ENCODE results near the gene LCP1. TPM values are rescaled to one million over a fixed set of nuclear protein-coding genes. Genes with fewer than 3 reads are reported as not detected.
A peak's percentile ranks its signal among the peaks of the same experiment; 100 is the strongest.
"Not testable (repeated sequence)": the region's sequence is repeated elsewhere in the genome, so short reads cannot be mapped to it uniquely, and the experiment has no call there.

The LCP1 gene
- total and polyA plus RNA-seq, 4 donors: 42.9 to 539 (median 158) TPM

GRCh38 chr13:46165485-46166223 is 16.3 kb downstream of the LCP1 start:
- 32 to 38% methylated on average over 5 of the region's 5 CpGs for WGBS, 2 donors
- TF ChIP-seq CTCF (IDR thresholded peaks at IDR 0.05; ENCODE audit: control extremely low read depth, extremely low read depth): no peak
- Histone ChIP-seq H3K4me3 (no peak overlapping the region), H3K9me3 (ENCODE audit: control insufficient read depth in 4 of 4, insufficient read depth in 3 of 4, low read length in 3 of 4) (no peaks in the 10 kb centered on the region), H3K9ac (ENCODE audit: insufficient read depth in 1 of 2, low read length in 2 of 2) (no peak overlapping the region), H3K4me1 (ENCODE audit: control insufficient read depth in 5 of 5, insufficient read depth in 5 of 5, low read length in 5 of 5) (peaks cover 0 to 5% (median 2%) of the 10 kb centered on the region in 5 donors), H3K36me3 (ENCODE audit: control insufficient read depth in 4 of 4, insufficient read depth in 4 of 4, low read length in 4 of 4) (no peaks in the 10 kb centered on the region), H3K27me3 (ENCODE audit: control insufficient read depth in 3 of 3, insufficient read depth in 3 of 3, low read length in 2 of 3) (peaks cover 0 to 3% (median 2%) of the 10 kb centered on the region in 3 donors), H3K27ac (ENCODE audit: low read depth in 1 of 2, low read length in 1 of 2) (no peak overlapping the region)
- no peak for ATAC-seq (ENCODE audit: insufficient read depth, low FRiP score)
- DNase-seq: no peak

GRCh38 chr13:46164661-46165060 is 17.3 kb downstream of the LCP1 start:
- ATAC-seq (ENCODE audit: insufficient read depth, low FRiP score): no peak
- Histone ChIP-seq H3K36me3 (ENCODE audit: control insufficient read depth in 4 of 4, insufficient read depth in 4 of 4, low read length in 4 of 4) (no peaks in the 10 kb centered on the region), H3K9me3 (ENCODE audit: control insufficient read depth in 4 of 4, insufficient read depth in 3 of 4, low read length in 3 of 4) (peaks cover 0 to 2% (median 0%) of the 10 kb centered on the region in 4 donors), H3K9ac (ENCODE audit: insufficient read depth in 1 of 2, low read length in 2 of 2) (no peak overlapping the region), H3K4me3 (no peak overlapping the region), H3K27ac (ENCODE audit: low read depth in 1 of 2, low read length in 1 of 2) (no peak overlapping the region), H3K4me1 (ENCODE audit: control insufficient read depth in 5 of 5, insufficient read depth in 5 of 5, low read length in 5 of 5) (peaks cover 0 to 2% (median 0%) of the 10 kb centered on the region in 5 donors), H3K27me3 (ENCODE audit: control insufficient read depth in 3 of 3, insufficient read depth in 3 of 3, low read length in 2 of 3) (peaks cover 0 to 3% (median 2%) of the 10 kb centered on the region in 3 donors)
- DNase-seq: no peak
- TF ChIP-seq CTCF (IDR thresholded peaks at IDR 0.05; ENCODE audit: control extremely low read depth, extremely low read depth): no peak

GRCh38 chr13:46162741-46163140 is 19.2 kb downstream of the LCP1 start:
- WGBS, 2 donors: 95 to 96% methylated on average over 28 to 36 of the region's 36 CpGs
- not testable (repeated sequence) for ATAC-seq (ENCODE audit: insufficient read depth, low FRiP score); DNase-seq; H3K27ac ChIP-seq (ENCODE audit: low read depth in 1 of 2, low read length in 1 of 2); H3K9ac ChIP-seq (ENCODE audit: insufficient read depth in 1 of 2, low read length in 2 of 2); H3K4me1 ChIP-seq (ENCODE audit: control insufficient read depth in 5 of 5, insufficient read depth in 5 of 5, low read length in 5 of 5); H3K27me3 ChIP-seq (ENCODE audit: control insufficient read depth in 3 of 3, insufficient read depth in 3 of 3, low read length in 2 of 3); H3K36me3 ChIP-seq (ENCODE audit: control insufficient read depth in 4 of 4, insufficient read depth in 4 of 4, low read length in 4 of 4); H3K9me3 ChIP-seq (ENCODE audit: control insufficient read depth in 4 of 4, insufficient read depth in 3 of 4, low read length in 3 of 4); H3K4me3 ChIP-seq

- DNase-seq (peak in 2 of 3 donors; percentile 77 to 80), ATAC-seq (ENCODE audit: insufficient read depth, low FRiP score) (peak; percentile 75)
- WGBS, 2 donors: 10 to 17% methylated on average over 4 of the region's 4 CpGs
- Histone ChIP-seq H3K27me3 (ENCODE audit: control insufficient read depth in 3 of 3, insufficient read depth in 3 of 3, low read length in 2 of 3) (peaks cover 0 to 2% (median 1%) of the 10 kb centered on the region in 3 donors), H3K9me3 (ENCODE audit: control insufficient read depth in 4 of 4, insufficient read depth in 3 of 4, low read length in 3 of 4) (peaks cover 0 to 2% (median under 1%) of the 10 kb centered on the region in 4 donors), H3K9ac (ENCODE audit: insufficient read depth in 1 of 2, low read length in 2 of 2) (no peak overlapping the region), H3K4me3 (no peak overlapping the region), H3K27ac (ENCODE audit: low read depth in 1 of 2, low read length in 1 of 2) (no peak overlapping the region), H3K4me1 (ENCODE audit: control insufficient read depth in 5 of 5, insufficient read depth in 5 of 5, low read length in 5 of 5) (no peaks in the 10 kb centered on the region), H3K36me3 (ENCODE audit: control insufficient read depth in 4 of 4, insufficient read depth in 4 of 4, low read length in 4 of 4) (no peaks in the 10 kb centered on the region)
- peak; percentile 61 for TF ChIP-seq CTCF (IDR thresholded peaks at IDR 0.05; ENCODE audit: control extremely low read depth, extremely low read depth)
These were observed 21.4 kb downstream of the LCP1 start for GRCh38 chr13:46160471-46161066.
